Measurements from ENCODE around the gene CNOT11.
"Not testable (repeated sequence)": the region's sequence is repeated elsewhere in the genome, so short reads cannot be mapped to it uniquely, and the experiment has no call there.

CNOT11 gene

GRCh38 chr2:101232770-101233169 lies 19.9 kb upstream of the CNOT11 start:
- Histone ChIP-seq H3K4me3 (ENCODE audit: low read length) (no peak overlapping the region), H3K9ac (ENCODE audit: low read length) (no peak overlapping the region), H3K9me3 (ENCODE audit: control insufficient read depth, low read depth, low read length) (no peaks in the 10 kb centered on the region), H3K36me3 (ENCODE audit: control insufficient read depth, low read depth, low read length) (no peaks in the 10 kb centered on the region), H3K4me1 (ENCODE audit: control insufficient read depth, low read depth, low read length) (no peaks in the 10 kb centered on the region), H3K27me3 (ENCODE audit: control insufficient read depth, insufficient read depth, low read length) (no peaks in the 10 kb centered on the region), H3K27ac (ENCODE audit: low read length) (no peak overlapping the region)

GRCh38 chr2:101234169-101234938 lies 18.3 kb upstream of the CNOT11 start:
- Histone ChIP-seq H3K36me3 (ENCODE audit: control insufficient read depth, low read depth, low read length) (no peaks in the 10 kb centered on the region), H3K27me3 (ENCODE audit: control insufficient read depth, insufficient read depth, low read length) (no peaks in the 10 kb centered on the region), H3K27ac (ENCODE audit: low read length) (no peak overlapping the region), H3K4me1 (ENCODE audit: control insufficient read depth, low read depth, low read length) (no peaks in the 10 kb centered on the region), H3K9me3 (ENCODE audit: control insufficient read depth, low read depth, low read length) (no peaks in the 10 kb centered on the region), H3K4me3 (ENCODE audit: low read length) (no peak overlapping the region), H3K9ac (ENCODE audit: low read length) (no peak overlapping the region)

GRCh38 chr2:101235956-101236355 lies 16.7 kb upstream of the CNOT11 start:
- H3K4me3 ChIP-seq (ENCODE audit: low read length); H3K27me3 ChIP-seq (ENCODE audit: control insufficient read depth, insufficient read depth, low read length); H3K4me1 ChIP-seq (ENCODE audit: control insufficient read depth, low read depth, low read length); H3K36me3 ChIP-seq (ENCODE audit: control insufficient read depth, low read depth, low read length); H3K27ac ChIP-seq (ENCODE audit: low read length); H3K9me3 ChIP-seq (ENCODE audit: control insufficient read depth, low read depth, low read length); H3K9ac ChIP-seq (ENCODE audit: low read length): not testable (repeated sequence)

- H3K4me3 ChIP-seq (ENCODE audit: low read length); H3K27ac ChIP-seq (ENCODE audit: low read length); H3K36me3 ChIP-seq (ENCODE audit: control insufficient read depth, low read depth, low read length); H3K27me3 ChIP-seq (ENCODE audit: control insufficient read depth, insufficient read depth, low read length); H3K9ac ChIP-seq (ENCODE audit: low read length); H3K9me3 ChIP-seq (ENCODE audit: control insufficient read depth, low read depth, low read length); H3K4me1 ChIP-seq (ENCODE audit: control insufficient read depth, low read depth, low read length): not testable (repeated sequence)
These were observed 14.7 kb upstream of the CNOT11 start for GRCh38 chr2:101237944-101238343.

GRCh38 chr2:101238930-101239759 lies 13.5 kb upstream of the CNOT11 start:
- no peaks in the 10 kb centered on the region for H3K9me3 ChIP-seq (ENCODE audit: control insufficient read depth, low read depth, low read length)
- no peaks in the 10 kb centered on the region for H3K4me1 ChIP-seq (ENCODE audit: control insufficient read depth, low read depth, low read length)
- H3K36me3 ChIP-seq (ENCODE audit: control insufficient read depth, low read depth, low read length): no peaks in the 10 kb centered on the region
- H3K27ac ChIP-seq (ENCODE audit: low read length): no peak overlapping the region
- no peak overlapping the region for H3K9ac ChIP-seq (ENCODE audit: low read length)
- H3K27me3 ChIP-seq (ENCODE audit: control insufficient read depth, insufficient read depth, low read length): no peaks in the 10 kb centered on the region
- no peak overlapping the region for H3K4me3 ChIP-seq (ENCODE audit: low read length)

- H3K27me3 ChIP-seq (ENCODE audit: control insufficient read depth, insufficient read depth, low read length); H3K9me3 ChIP-seq (ENCODE audit: control insufficient read depth, low read depth, low read length); H3K4me3 ChIP-seq (ENCODE audit: low read length); H3K36me3 ChIP-seq (ENCODE audit: control insufficient read depth, low read depth, low read length); H3K4me1 ChIP-seq (ENCODE audit: control insufficient read depth, low read depth, low read length); H3K27ac ChIP-seq (ENCODE audit: low read length); H3K9ac ChIP-seq (ENCODE audit: low read length): not testable (repeated sequence)
These were observed 12.9 kb upstream of the CNOT11 start for GRCh38 chr2:101239760-101240118.

GRCh38 chr2:101240694-101241093 lies 12.0 kb upstream of the CNOT11 start:
- H3K27me3 ChIP-seq (ENCODE audit: control insufficient read depth, insufficient read depth, low read length); H3K9me3 ChIP-seq (ENCODE audit: control insufficient read depth, low read depth, low read length); H3K4me1 ChIP-seq (ENCODE audit: control insufficient read depth, low read depth, low read length); H3K4me3 ChIP-seq (ENCODE audit: low read length); H3K36me3 ChIP-seq (ENCODE audit: control insufficient read depth, low read depth, low read length); H3K9ac ChIP-seq (ENCODE audit: low read length); H3K27ac ChIP-seq (ENCODE audit: low read length): not testable (repeated sequence)

- Histone ChIP-seq H3K4me3 (ENCODE audit: low read length) (no peak overlapping the region), H3K9me3 (ENCODE audit: control insufficient read depth, low read depth, low read length) (no peaks in the 10 kb centered on the region), H3K9ac (ENCODE audit: low read length) (no peak overlapping the region), H3K36me3 (ENCODE audit: control insufficient read depth, low read depth, low read length) (no peaks in the 10 kb centered on the region), H3K27ac (ENCODE audit: low read length) (no peak overlapping the region), H3K4me1 (ENCODE audit: control insufficient read depth, low read depth, low read length) (no peaks in the 10 kb centered on the region), H3K27me3 (ENCODE audit: control insufficient read depth, insufficient read depth, low read length) (no peaks in the 10 kb centered on the region)
These were observed 11.5 kb upstream of the CNOT11 start for GRCh38 chr2:101241158-101241557.

- H3K4me1 ChIP-seq (ENCODE audit: control insufficient read depth, low read depth, low read length); H3K9me3 ChIP-seq (ENCODE audit: control insufficient read depth, low read depth, low read length); H3K27ac ChIP-seq (ENCODE audit: low read length); H3K4me3 ChIP-seq (ENCODE audit: low read length); H3K27me3 ChIP-seq (ENCODE audit: control insufficient read depth, insufficient read depth, low read length); H3K36me3 ChIP-seq (ENCODE audit: control insufficient read depth, low read depth, low read length); H3K9ac ChIP-seq (ENCODE audit: low read length): not testable (repeated sequence)
These were observed 8.3 kb upstream of the CNOT11 start for GRCh38 chr2:101244373-101244772.

GRCh38 chr2:101244899-101245298 lies 7.8 kb upstream of the CNOT11 start:
- not testable (repeated sequence) for H3K9me3 ChIP-seq (ENCODE audit: control insufficient read depth, low read depth, low read length); H3K4me1 ChIP-seq (ENCODE audit: control insufficient read depth, low read depth, low read length); H3K4me3 ChIP-seq (ENCODE audit: low read length); H3K27ac ChIP-seq (ENCODE audit: low read length); H3K9ac ChIP-seq (ENCODE audit: low read length); H3K36me3 ChIP-seq (ENCODE audit: control insufficient read depth, low read depth, low read length); H3K27me3 ChIP-seq (ENCODE audit: control insufficient read depth, insufficient read depth, low read length)

- not testable (repeated sequence) for H3K9me3 ChIP-seq (ENCODE audit: control insufficient read depth, low read depth, low read length); H3K27ac ChIP-seq (ENCODE audit: low read length); H3K27me3 ChIP-seq (ENCODE audit: control insufficient read depth, insufficient read depth, low read length); H3K4me3 ChIP-seq (ENCODE audit: low read length); H3K9ac ChIP-seq (ENCODE audit: low read length); H3K4me1 ChIP-seq (ENCODE audit: control insufficient read depth, low read depth, low read length); H3K36me3 ChIP-seq (ENCODE audit: control insufficient read depth, low read depth, low read length)
These were observed 7.2 kb upstream of the CNOT11 start for GRCh38 chr2:101245468-101245867.

GRCh38 chr2:101248756-101249155 lies 3.9 kb upstream of the CNOT11 start:
- H3K27ac ChIP-seq (ENCODE audit: low read length); H3K4me3 ChIP-seq (ENCODE audit: low read length); H3K9ac ChIP-seq (ENCODE audit: low read length); H3K27me3 ChIP-seq (ENCODE audit: control insufficient read depth, insufficient read depth, low read length); H3K9me3 ChIP-seq (ENCODE audit: control insufficient read depth, low read depth, low read length); H3K36me3 ChIP-seq (ENCODE audit: control insufficient read depth, low read depth, low read length): not testable (repeated sequence)
- peaks cover 17% of the 10 kb centered on the region for H3K4me1 ChIP-seq (ENCODE audit: control insufficient read depth, low read depth, low read length)

Measured in iPS-18a (cell line).